T follicular helper cell (primary cell): Measurements from ENCODE around the gene DNM3.
"Not testable (repeated sequence)": the region's sequence is repeated elsewhere in the genome, so short reads cannot be mapped to it uniquely, and the experiment has no call there.

Source experiments
- DNase-seq: peaks from one replicate; pipeline ENCODE4 v3.0.0-alpha.2; 2020; ENCODE audit warnings: low read depth

Gene DNM3

GRCh38 chr1:172277275-172277674 is 436.0 kb downstream of the DNM3 start:
- no peak for DNase-seq

DNA sequence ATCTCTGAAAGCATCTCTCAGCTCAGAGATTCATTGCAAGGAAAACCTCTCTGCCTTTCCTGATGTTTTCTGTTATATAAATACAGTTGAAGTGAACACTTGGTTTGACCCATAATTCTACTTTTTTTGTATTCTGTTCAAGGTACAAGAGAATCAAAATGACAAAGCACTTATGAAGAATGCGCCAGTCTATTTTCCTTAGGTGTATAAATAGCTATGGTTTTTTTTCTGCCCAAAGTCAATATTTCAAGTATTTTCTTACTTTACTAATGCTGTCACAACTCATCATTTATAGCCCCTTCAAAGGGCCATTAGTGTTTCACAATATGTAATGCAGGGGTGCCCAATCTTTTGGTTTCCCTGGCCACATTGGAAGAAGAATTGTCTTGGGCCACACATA is 436.7 kb downstream of the DNM3 start:
- DNase-seq, result no peak

- no peak for DNase-seq
These were observed 437.2 kb downstream of the DNM3 start for GRCh38 chr1:172278478-172278877.

- no peak for DNase-seq
These were observed 438.8 kb downstream of the DNM3 start for GRCh38 chr1:172279939-172280636.

DNA sequence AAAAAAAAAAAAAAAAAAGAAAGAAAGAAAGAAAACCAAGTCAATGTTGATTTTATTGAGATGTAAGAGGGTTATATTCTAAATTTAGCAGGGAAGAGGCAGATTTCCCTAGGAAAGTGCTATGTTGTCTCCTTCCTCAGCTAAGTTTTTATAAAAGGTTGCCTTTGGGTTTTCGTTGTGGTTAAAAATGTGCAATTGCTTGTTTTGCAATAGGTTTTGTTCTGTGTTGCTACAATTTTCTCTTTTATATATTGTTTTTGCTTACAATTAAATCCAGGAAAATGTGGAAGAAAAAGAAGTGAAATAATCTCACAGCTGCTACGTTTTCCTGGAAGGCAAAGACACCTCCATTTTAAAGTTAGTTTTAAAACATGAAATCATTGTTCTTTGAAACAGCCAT is 442.5 kb downstream of the DNM3 start:
- DNase-seq, result no peak

- no peak for DNase-seq
These were observed 445.4 kb downstream of the DNM3 start for GRCh38 chr1:172286629-172287076.

GRCh38 chr1:172287208-172287607 is 445.9 kb downstream of the DNM3 start:
- no peak for DNase-seq

DNA sequence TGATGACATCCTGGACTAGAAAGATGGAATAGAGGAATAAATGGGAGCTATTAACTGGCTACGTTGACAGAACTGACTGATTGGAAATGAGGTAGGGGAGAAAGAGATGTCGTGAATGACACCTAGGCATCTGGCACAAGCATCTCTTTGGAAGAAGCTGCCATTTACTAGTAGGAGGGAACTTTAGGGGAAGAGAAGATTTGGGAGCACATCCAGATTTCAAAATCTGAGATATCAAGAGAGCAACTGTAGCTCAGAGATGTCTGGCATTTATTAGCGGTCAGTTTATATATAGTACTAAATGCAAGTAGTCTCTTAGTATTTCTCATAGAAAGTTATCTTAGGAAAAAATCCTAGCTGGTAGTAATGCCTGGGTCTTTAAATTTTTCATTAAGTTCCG is 447.3 kb downstream of the DNM3 start:
- DNase-seq, result no peak

GRCh38 chr1:172289448-172289847 is 448.1 kb downstream of the DNM3 start:
- no peak for DNase-seq

DNA sequence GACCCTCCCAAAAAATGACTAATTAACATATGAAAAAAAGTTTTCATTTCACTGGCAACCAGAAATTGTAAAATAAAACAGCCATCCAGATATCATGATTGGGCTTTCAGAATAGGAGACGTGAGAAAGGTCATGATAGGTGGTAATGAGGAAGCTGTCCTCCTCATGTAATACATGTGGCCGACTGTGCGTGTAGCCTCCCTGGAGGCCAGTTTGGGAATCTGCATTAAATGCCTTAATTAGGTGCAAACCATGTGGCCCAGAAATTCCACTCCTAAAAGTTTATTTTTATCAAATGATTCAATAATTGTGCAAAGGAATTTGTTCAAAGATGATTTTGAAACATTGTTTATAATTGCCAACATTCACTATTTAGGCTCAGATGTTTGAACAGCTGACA is 451.5 kb downstream of the DNM3 start:
- no peak for DNase-seq

GRCh38 chr1:172293429-172293828 is 452.1 kb downstream of the DNM3 start:
- DNase-seq, result no peak

GRCh38 chr1:172298141-172298540 is 456.8 kb downstream of the DNM3 start:
- no peak for DNase-seq

- no peak for DNase-seq
These were observed 457.6 kb downstream of the DNM3 start for GRCh38 chr1:172298911-172299310.

DNA sequence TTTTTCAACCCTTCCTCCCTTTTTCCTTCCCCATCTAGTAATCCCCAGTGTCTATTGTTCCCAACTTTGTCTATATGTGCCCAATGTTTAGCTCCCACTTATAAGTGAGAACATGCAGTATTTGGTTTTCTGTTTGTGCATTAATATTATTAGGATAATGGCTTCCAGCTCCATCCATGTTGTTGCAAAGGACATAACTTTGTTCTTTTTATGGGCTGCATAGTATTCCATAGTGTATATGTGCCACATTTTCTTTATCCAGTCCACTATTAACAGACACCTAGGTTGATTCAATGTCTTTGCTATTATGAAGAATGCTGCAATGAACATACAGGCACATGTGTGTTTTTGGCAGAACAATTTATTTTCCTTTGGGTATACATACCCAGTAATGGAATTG is 458.2 kb downstream of the DNM3 start:
- DNase-seq, result no peak

DNA sequence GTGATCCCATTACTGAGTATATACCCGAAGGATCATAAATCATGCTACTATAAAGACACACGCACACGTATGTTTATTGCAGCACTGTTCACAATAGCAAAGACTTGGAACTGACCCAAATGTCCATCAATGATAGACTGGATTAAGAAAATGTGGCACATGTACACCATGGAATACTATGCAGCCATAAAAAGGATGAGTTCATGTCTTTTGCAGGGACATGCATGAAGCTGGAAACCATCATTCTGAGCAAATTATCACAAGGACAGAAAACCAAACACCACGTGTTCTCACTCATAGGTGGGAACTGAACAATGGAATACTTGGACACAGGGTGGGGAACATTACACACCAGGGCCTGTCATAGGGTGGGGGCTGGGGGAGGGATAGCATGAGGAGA is 466.2 kb downstream of the DNM3 start:
- DNase-seq, result not testable (repeated sequence)

- no peak for DNase-seq
These were observed 466.8 kb downstream of the DNM3 start for GRCh38 chr1:172308142-172308541.

DNA sequence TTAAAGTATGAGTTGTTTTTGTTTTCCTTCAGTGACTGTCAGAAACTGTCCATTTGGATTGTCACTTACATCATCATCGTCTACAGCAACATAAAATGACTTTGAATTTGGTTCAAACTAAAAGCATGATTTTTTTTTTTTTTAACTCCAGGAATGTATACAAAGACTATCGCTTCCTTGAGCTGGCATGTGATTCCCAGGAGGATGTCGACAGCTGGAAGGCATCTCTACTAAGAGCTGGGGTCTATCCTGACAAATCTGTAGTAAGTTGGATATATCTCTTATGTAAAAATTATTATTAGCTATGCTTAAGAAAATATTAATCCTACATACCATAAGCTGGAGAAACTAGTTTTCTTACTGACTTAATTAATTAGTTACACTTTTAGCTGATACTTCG is 467.3 kb downstream of the DNM3 start:
- no peak for DNase-seq

DNA sequence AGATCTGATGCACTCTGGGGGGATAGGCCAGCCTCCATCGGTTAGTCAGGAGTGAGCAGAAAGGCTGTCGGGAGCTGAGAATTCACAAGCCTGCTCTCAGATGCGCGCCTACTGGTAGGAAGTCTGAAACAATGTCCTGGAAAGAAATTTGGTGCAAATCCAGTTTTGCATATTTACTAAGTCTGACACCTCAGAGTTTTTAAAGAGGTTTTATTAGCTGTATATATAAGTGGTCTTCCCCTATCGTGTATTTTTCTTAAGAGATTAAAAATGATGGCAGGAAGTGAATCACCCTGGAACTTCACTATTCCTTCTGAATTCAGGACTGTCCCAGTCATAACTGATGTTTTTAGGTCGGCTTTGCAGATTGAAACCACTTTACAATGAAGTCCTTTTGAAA is 479.4 kb downstream of the DNM3 start:
- DNase-seq, result no peak

GRCh38 chr1:172321451-172321850 is 480.2 kb downstream of the DNM3 start:
- no peak for DNase-seq

- no peak for DNase-seq
These were observed 481.1 kb downstream of the DNM3 start for GRCh38 chr1:172322219-172323061.

DNA sequence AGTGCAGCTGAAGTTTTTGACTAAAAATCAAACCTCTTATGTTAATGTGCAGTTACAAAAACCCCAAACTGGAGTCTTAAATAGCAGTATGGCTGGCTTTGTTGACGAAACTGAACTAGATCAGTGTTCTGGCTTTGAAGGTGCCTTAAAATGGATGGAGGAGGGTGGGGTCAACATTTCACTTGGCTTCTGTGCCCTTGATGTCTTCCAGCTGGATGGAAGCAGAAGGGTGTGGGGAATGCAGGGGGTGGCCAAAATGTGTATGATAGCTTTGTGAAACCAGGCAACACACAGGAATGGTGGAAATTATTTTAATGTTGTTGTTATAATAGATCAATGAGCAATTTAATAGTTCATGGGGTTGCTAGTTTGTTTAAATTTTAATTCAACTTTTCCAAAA is 482.4 kb downstream of the DNM3 start:
- no peak for DNase-seq

GRCh38 chr1:172324086-172324485 is 482.8 kb downstream of the DNM3 start:
- no peak for DNase-seq

GRCh38 chr1:172324761-172325160 is 483.5 kb downstream of the DNM3 start:
- no peak for DNase-seq
